GM12864 (cell line): Measurements from ENCODE around the gene AP4B1.

ENCODE experiments used
- DNase-seq: peaks from one replicate; pipeline ENCODE4 v3.0.0-alpha.2; 2011; ENCODE audit warnings: low read depth
- H3K4me3 ChIP-seq: 2 replicates; pipeline ENCODE4 v1.5.1; 2011; ENCODE audit warnings: mild to moderate bottlenecking, low read depth, low read length, control low read depth
- CTCF ChIP-seq: IDR thresholded peaks from 2 replicates; pipeline ENCODE4 v1.5.1; 2011; ENCODE audit warnings: low read depth, mild to moderate bottlenecking, moderate library complexity, low read length, control low read depth, inconsistent platforms; ENCODE audit errors: missing control alignments

Gene AP4B1

GRCh38 chr1:113930499-113931161 is 26.0 kb upstream of the AP4B1 start:
- TF ChIP-seq CTCF: no peak
- no peak for DNase-seq
- peak overlapping the region; percentile 87 for H3K4me3 ChIP-seq

- H3K4me3 ChIP-seq: peak overlapping the region; percentile 87
- DNase-seq: no peak
- TF ChIP-seq CTCF: peak; percentile 7
Observed at GRCh38 chr1:113929750-113930498, 25.3 kb upstream of the AP4B1 start.

GRCh38 chr1:113928941-113929749 is 24.5 kb upstream of the AP4B1 start, which contains the start of gene HIPK1:
Gene HIPK1, plus strand, starts transcription at chr1:113929324.
- H3K4me3 ChIP-seq: peak within 1 kb of the TSS; percentile 87
- TF ChIP-seq CTCF: no peak
- peak; percentile 56 for DNase-seq

- TF ChIP-seq CTCF: no peak
- H3K4me3 ChIP-seq: peak overlapping the region; percentile 87
- DNase-seq: no peak
Observed at GRCh38 chr1:113928187-113928930, 23.8 kb upstream of the AP4B1 start.

GRCh38 chr1:113924473-113924872 is 19.9 kb upstream of the AP4B1 start:
- no peak for TF ChIP-seq CTCF
- no peak for DNase-seq
- H3K4me3 ChIP-seq: no peak overlapping the region

GRCh38 chr1:113922957-113923356 is 18.4 kb upstream of the AP4B1 start:
- no peak for DNase-seq
- no peak for TF ChIP-seq CTCF
- H3K4me3 ChIP-seq: no peak overlapping the region
